ENCODE measurements around the gene PCCA.

GRCh38 chr13:100518394-100519062 lies 429.6 kb downstream of the PCCA start:
- TF ChIP-seq POLR2AphosphoS5 (IDR thresholded peaks at IDR 0.05) (no peak), CTCF (IDR thresholded peaks at IDR 0.05) (no peak), EP300 (IDR thresholded peaks at IDR 0.05) (no peak), POLR2A (IDR thresholded peaks at IDR 0.05) (no peak)

Data from suprapubic skin (tissue), 4 donors.